BLaER1 treated with 17β-estradiol and CSF1 and Interleukin-3, amounts not matched to agents 10 nM and 100 nM (cell line): ENCODE data around the gene METTL2A.
A peak's percentile ranks its signal among the peaks of the same experiment; 100 is the strongest.
"Not testable (repeated sequence)": the region's sequence is repeated elsewhere in the genome, so short reads cannot be mapped to it uniquely, and the experiment has no call there.

Experiments
- H3K27ac ChIP-seq, 11 experiments: shearing (Covaris generic); formaldehyde crosslinking; 2 replicates each; pipeline ENCODE4 v1.8.1; 2022
- H3K27me3 ChIP-seq, 11 experiments: shearing (Covaris generic); formaldehyde crosslinking; 2 replicates each; pipeline ENCODE4 v1.8.1; 2022
- H3K36me3 ChIP-seq, 11 experiments: shearing (Covaris generic); formaldehyde crosslinking; 2 replicates each; pipeline ENCODE4 v1.8.1; 2022
- H3K4me1 ChIP-seq, 10 experiments: shearing (Covaris generic); formaldehyde crosslinking; 2 replicates each; pipeline ENCODE4 v1.8.1; 2022
- H3K4me2 ChIP-seq, 11 experiments: shearing (Covaris generic); formaldehyde crosslinking; 2 replicates each; pipeline ENCODE4 v1.8.1; 2022
- H3K4me3 ChIP-seq, 10 experiments: shearing (Covaris generic); formaldehyde crosslinking; 2 replicates each; pipeline ENCODE4 v1.8.1; 2022
- H3K9ac ChIP-seq, 11 experiments: shearing (Covaris generic); formaldehyde crosslinking; 2 replicates each; pipeline ENCODE4 v1.8.1; 2022
- H3K9me3 ChIP-seq, 11 experiments: shearing (Covaris generic); formaldehyde crosslinking; replicated peaks in 1 of 11; 2 replicates each; pipeline ENCODE4 v1.8.1; 2022
- H4K20me1 ChIP-seq, 11 experiments: shearing (Covaris generic); formaldehyde crosslinking; 2 replicates each; pipeline ENCODE4 v1.8.1; 2022
- Cebpa-rat ChIP-seq, 11 experiments: shearing (Covaris generic); IDR thresholded peaks; 2 replicates each; pipeline ENCODE4 v1.8.1; 2022

Gene METTL2A

GRCh38 chr17:62473030-62473982 lies 49.6 kb downstream of the METTL2A start:
- not testable (repeated sequence) for H4K20me1 ChIP-seq, H3K4me3 ChIP-seq, H3K36me3 ChIP-seq, H3K9me3 ChIP-seq, H3K9ac ChIP-seq, H3K27me3 ChIP-seq
- H3K4me2 ChIP-seq, result 0 out of 22 replicates have a peak overlapping the region, but pooled peaks of 3 of the 11 experiments have one; percentile 3 to 33 (median 22)
- H3K4me1 ChIP-seq, result peaks cover 36 to 57% (median 49%) of the 10 kb centered on the region in 10 experiments
- 0 out of 22 replicates have a peak overlapping the region, but pooled peaks of 1 of the 11 experiments have one; percentile 19 for H3K27ac ChIP-seq

DNA sequence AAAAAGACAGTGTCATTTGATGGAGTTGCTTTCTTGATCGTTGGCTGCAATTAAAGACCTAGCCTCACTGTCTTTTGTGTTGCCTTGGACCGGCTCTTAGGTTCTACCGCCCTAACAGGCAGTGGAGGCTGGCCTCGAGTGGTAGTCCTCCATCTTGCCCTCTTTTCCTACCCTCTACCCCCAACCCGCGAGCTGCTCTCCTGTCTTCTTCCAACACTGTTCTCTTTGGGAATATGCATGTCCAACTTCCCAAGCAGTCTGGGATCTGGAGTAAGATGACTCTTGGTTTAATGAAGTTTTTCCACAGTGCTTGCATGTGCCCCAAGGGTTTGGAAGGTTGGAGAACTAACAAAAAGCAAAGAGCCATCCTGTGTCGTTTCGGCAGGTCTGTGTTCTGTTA lies 53.4 kb downstream of the METTL2A start:
- Histone ChIP-seq H3K4me2 (peak overlapping the region; percentile 72 to 94 (median 88)), H3K27ac (peak overlapping the region in 9 of 11 experiments; percentile 96 to 98 (median 97); a peak in 19 of 22 replicates), H3K4me3 (peak overlapping the region; percentile 82 to 94 (median 86)), H4K20me1 (peaks cover 0 to 24% (median 16%) of the 10 kb centered on the region in 11 experiments; a peak in 15 of 22 replicates), H3K9ac (peak overlapping the region; percentile 95 to 99 (median 98)), H3K4me1 (peaks cover 22 to 42% (median 35%) of the 10 kb centered on the region in 10 experiments), H3K36me3 (peaks cover 5 to 20% (median 13%) of the 10 kb centered on the region in 11 experiments; a peak in 19 of 22 replicates)
- H3K27me3 ChIP-seq, H3K9me3 ChIP-seq: not testable (repeated sequence)

GRCh38 chr17:62477718-62478408 lies 54.2 kb downstream of the METTL2A start:
- H3K27me3 ChIP-seq, H3K9me3 ChIP-seq: not testable (repeated sequence)
- peaks cover 4 to 32% (median 23%) of the 10 kb centered on the region in 11 experiments; a peak in 18 of 22 replicates for H4K20me1 ChIP-seq
- peak overlapping the region; percentile 95 to 99 (median 98) for H3K9ac ChIP-seq
- H3K27ac ChIP-seq, result peak overlapping the region; percentile 96 to 98 (median 97)
- peak overlapping the region; percentile 82 to 94 (median 86) for H3K4me3 ChIP-seq
- H3K4me2 ChIP-seq, result peak overlapping the region; percentile 72 to 94 (median 88)
- peaks cover 17 to 49% (median 30%) of the 10 kb centered on the region in 10 experiments for H3K4me1 ChIP-seq
- peaks cover 12 to 27% (median 20%) of the 10 kb centered on the region in 11 experiments; a peak in 19 of 22 replicates for H3K36me3 ChIP-seq

DNA sequence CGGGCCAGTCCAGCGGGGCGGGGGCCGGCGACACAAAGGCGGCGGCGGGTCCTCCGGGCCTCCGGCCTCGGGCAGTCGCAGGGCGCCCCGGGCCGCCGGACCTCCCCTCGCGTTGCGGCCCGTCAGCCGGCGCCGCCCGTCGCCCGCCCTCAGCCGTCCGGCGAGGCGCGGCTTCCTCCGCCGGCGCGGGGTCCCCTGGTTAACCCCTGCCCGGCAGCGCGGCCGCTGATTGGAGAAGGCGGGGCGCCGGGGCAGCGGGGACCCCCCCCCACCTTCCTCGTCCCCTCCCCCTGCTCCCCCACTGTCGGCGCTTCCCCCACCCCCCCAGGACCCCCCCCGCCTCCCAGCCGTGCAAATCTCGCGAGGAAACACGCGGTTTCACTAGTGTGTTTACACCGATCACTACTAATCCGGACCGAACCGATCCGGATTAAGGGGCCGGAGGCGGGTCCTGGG lies 54.8 kb downstream of the METTL2A start, which contains the start of gene TLK2:
TSS of gene TLK2 (plus strand) at position 402 of the 456 bp plus-strand sequence. CDS start 2,301 bp downstream, outside the sequence.
- Histone ChIP-seq H4K20me1 (peaks cover 5 to 37% (median 29%) of the 10 kb centered on the region in 11 experiments; a peak in 19 of 22 replicates), H3K4me3 (peak within 1 kb of the TSS; percentile 82 to 94 (median 86)), H3K9ac (peak within 1 kb of the TSS; percentile 96 to 99 (median 98)), H3K4me1 (peaks cover 17 to 49% (median 26%) of the 10 kb centered on the region in 10 experiments), H3K36me3 (peaks cover 15 to 33% (median 24%) of the 10 kb centered on the region in 11 experiments; a peak in 21 of 22 replicates), H3K9me3 (no peaks in the 10 kb centered on the region; a peak in 1 of 22 replicates), H3K4me2 (peak within 1 kb of the TSS; percentile 82 to 94 (median 88)), H3K27ac (peak within 1 kb of the TSS; percentile 96 to 98 (median 97)), H3K27me3 (no peaks in the 10 kb centered on the region)
- TF ChIP-seq Cebpa-rat (IDR thresholded peaks at IDR 0.05), result no peak

GRCh38 chr17:62478880-62479638 lies 55.4 kb downstream of the METTL2A start:
- Histone ChIP-seq H3K27ac (peak overlapping the region; percentile 96 to 98 (median 97)), H3K9ac (peak overlapping the region; percentile 96 to 99 (median 98)), H3K4me2 (peak overlapping the region; percentile 72 to 90 (median 83); a peak in 21 of 22 replicates)

DNA sequence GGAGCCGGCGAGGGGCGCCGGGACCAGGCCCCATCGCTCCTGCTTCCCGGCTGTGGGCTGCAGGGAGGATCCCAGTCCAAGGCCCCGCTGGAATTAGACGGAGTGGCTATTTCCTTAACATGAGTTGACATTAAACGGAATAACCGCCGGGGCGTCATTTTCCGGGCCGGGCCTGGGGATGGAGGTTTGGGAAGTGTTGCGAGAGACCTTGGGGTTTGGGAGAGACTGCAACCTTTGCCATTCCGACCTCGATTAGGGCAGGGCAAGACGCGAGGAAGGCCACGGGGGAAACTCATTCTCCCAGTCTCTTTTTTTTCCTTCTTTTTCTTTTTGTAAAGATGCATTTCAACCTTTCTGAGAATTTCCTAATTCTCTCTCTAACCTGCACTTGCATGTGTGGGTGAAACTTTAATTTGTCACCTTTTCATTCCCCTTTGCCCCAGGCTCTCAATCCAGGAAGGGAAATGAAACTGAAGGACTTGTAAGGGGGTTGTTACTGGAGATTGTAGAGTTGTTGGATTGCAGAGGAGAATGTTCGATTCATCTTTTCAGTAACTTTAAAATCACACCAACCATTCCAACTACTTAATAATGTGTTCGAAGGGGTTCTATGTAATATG lies 56.1 kb downstream of the METTL2A start:
- peak overlapping the region; percentile 72 to 90 (median 83) for H3K4me2 ChIP-seq
- H3K36me3 ChIP-seq, result peaks cover 19 to 40% (median 30%) of the 10 kb centered on the region in 11 experiments; a peak in 21 of 22 replicates
- H3K9me3 ChIP-seq, H3K27me3 ChIP-seq: not testable (repeated sequence)
- H4K20me1 ChIP-seq, result peaks cover 17 to 50% (median 42%) of the 10 kb centered on the region in 11 experiments; a peak in 20 of 22 replicates
- peak overlapping the region; percentile 96 to 98 (median 97) for H3K27ac ChIP-seq
- peak overlapping the region; percentile 96 to 99 (median 98) for H3K9ac ChIP-seq
- H3K4me3 ChIP-seq, result peak overlapping the region; percentile 82 to 94 (median 86)
- H3K4me1 ChIP-seq, result peaks cover 17 to 41% (median 26%) of the 10 kb centered on the region in 10 experiments

More at GRCh38 chr17:62478880-62479638, 55.4 kb downstream of the METTL2A start:
- Histone ChIP-seq H3K4me3 (peak overlapping the region; percentile 82 to 94 (median 86)), H3K36me3 (peaks cover 19 to 39% (median 29%) of the 10 kb centered on the region in 11 experiments; a peak in 21 of 22 replicates), H4K20me1 (peaks cover 10 to 44% (median 35%) of the 10 kb centered on the region in 11 experiments; a peak in 19 of 22 replicates), H3K4me1 (peaks cover 17 to 43% (median 26%) of the 10 kb centered on the region in 10 experiments)
- not testable (repeated sequence) for H3K9me3 ChIP-seq, H3K27me3 ChIP-seq

GRCh38 chr17:62482553-62482952 lies 58.9 kb downstream of the METTL2A start:
- H3K9me3 ChIP-seq, H3K27ac ChIP-seq, H3K9ac ChIP-seq, H3K4me3 ChIP-seq, H3K27me3 ChIP-seq: not testable (repeated sequence)
- peak overlapping the region in 1 of 11 experiments; percentile 11; a peak in 3 of 22 replicates for H3K4me2 ChIP-seq
- peaks cover 19 to 51% (median 40%) of the 10 kb centered on the region in 11 experiments; a peak in 21 of 22 replicates for H3K36me3 ChIP-seq
- peaks cover 37 to 76% (median 66%) of the 10 kb centered on the region in 11 experiments; a peak in 20 of 22 replicates for H4K20me1 ChIP-seq
- peaks cover 7 to 31% (median 13%) of the 10 kb centered on the region in 10 experiments for H3K4me1 ChIP-seq

DNA sequence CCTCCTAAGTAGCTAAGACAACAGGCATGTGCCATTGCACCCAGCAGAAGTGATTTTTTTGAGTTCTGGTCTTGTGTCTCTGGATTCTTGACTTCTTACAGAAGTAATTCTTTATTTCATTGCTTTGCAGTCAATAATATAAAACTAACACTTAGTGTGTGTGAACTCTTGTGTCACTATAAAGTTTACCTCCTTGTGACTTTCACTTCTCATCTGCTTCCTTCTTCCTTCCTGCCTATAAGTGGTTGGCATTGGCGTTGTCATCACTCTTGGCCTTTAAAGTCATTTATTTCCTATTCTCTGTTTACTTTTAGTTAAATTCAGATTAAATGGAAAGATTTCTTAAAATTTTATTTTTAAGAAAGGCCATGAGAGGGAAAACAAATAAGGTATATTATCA lies 67.3 kb downstream of the METTL2A start:
- not testable (repeated sequence) for H3K27ac ChIP-seq, H3K9me3 ChIP-seq, H3K9ac ChIP-seq, H3K4me3 ChIP-seq, H3K27me3 ChIP-seq
- Histone ChIP-seq H3K36me3 (peaks cover 21 to 64% (median 54%) of the 10 kb centered on the region in 11 experiments; a peak in 21 of 22 replicates), H3K4me2 (0 out of 22 replicates have a peak overlapping the region, but pooled peaks of 2 of the 11 experiments have one; percentile 2 to 22), H4K20me1 (peaks cover 63 to 100% (median 94%) of the 10 kb centered on the region in 11 experiments; a peak in 21 of 22 replicates), H3K4me1 (peaks cover 0 to 12% (median 3%) of the 10 kb centered on the region in 10 experiments; a peak in 4 of 20 replicates)

DNA sequence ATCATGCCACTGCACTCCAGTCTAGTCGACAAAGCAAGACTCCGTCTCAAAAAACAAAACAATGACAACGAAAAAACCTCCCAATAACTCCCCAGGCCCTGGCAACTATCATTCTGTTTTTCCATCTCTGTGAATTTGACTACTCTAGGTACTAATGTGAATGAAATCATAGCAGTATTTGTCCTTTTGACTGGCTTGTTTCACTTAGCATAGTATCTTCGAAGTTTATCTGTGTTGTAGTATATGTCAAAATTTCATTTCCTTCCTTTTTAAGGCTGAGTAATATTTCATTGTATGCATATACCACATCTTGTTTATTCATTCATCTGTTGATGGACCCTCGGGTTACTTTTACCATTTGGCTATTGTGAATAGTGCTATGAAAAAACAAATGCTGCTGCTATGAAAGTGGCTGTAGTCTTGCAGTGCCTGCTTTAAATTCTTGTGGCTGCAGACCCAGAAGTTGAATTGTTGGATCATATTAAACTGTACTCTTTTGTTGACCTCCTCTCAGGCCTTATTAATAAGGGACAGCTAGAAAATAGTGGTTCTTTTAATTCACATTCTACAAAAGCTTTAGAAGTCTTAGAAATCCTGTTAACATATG lies 69.5 kb downstream of the METTL2A start:
- H4K20me1 ChIP-seq, result peaks cover 59 to 100% (median 94%) of the 10 kb centered on the region in 11 experiments; a peak in 21 of 22 replicates
- H3K4me3 ChIP-seq, H3K27me3 ChIP-seq, H3K4me2 ChIP-seq, H3K27ac ChIP-seq, H3K9ac ChIP-seq, H3K9me3 ChIP-seq: not testable (repeated sequence)
- peaks cover 0 to 12% (median 3%) of the 10 kb centered on the region in 10 experiments; a peak in 4 of 20 replicates for H3K4me1 ChIP-seq
- peaks cover 15 to 68% (median 45%) of the 10 kb centered on the region in 11 experiments; a peak in 21 of 22 replicates for H3K36me3 ChIP-seq

DNA sequence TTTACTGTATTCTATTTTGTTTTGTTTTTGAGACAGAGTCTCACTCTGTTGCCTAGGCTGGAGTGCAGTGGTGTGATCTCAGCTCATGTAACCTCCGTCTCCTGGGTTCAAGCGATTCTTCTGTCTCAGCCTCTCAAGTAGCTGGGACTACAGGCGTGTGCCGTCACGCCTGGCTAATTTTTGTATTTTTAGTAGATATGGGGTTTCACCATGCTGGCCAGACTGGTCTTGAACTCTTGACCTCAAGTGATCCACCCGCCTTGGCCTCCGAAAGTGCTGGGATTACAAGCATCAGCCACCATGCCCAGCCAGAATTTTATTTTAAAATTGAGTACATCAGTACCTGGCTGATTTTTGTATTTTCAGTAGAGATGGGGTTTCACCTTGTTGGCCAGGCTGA lies 70.4 kb downstream of the METTL2A start:
- H3K27ac ChIP-seq, H3K4me3 ChIP-seq, H3K27me3 ChIP-seq, H3K9ac ChIP-seq, H3K4me2 ChIP-seq, H3K9me3 ChIP-seq: not testable (repeated sequence)
- H3K36me3 ChIP-seq, result peaks cover 15 to 64% (median 43%) of the 10 kb centered on the region in 11 experiments; a peak in 21 of 22 replicates
- peaks cover 0 to 12% (median 3%) of the 10 kb centered on the region in 10 experiments; a peak in 4 of 20 replicates for H3K4me1 ChIP-seq
- H4K20me1 ChIP-seq, result peaks cover 64 to 100% (median 95%) of the 10 kb centered on the region in 11 experiments; a peak in 21 of 22 replicates
